ENCODE measurements around the gene RAB7A. TPM values are rescaled to one million over a fixed set of nuclear protein-coding genes. Genes with fewer than 3 reads are reported as not detected.

The RAB7A gene
- total RNA-seq, 1 experiment from 2014 or later = 258 TPM

DNA sequence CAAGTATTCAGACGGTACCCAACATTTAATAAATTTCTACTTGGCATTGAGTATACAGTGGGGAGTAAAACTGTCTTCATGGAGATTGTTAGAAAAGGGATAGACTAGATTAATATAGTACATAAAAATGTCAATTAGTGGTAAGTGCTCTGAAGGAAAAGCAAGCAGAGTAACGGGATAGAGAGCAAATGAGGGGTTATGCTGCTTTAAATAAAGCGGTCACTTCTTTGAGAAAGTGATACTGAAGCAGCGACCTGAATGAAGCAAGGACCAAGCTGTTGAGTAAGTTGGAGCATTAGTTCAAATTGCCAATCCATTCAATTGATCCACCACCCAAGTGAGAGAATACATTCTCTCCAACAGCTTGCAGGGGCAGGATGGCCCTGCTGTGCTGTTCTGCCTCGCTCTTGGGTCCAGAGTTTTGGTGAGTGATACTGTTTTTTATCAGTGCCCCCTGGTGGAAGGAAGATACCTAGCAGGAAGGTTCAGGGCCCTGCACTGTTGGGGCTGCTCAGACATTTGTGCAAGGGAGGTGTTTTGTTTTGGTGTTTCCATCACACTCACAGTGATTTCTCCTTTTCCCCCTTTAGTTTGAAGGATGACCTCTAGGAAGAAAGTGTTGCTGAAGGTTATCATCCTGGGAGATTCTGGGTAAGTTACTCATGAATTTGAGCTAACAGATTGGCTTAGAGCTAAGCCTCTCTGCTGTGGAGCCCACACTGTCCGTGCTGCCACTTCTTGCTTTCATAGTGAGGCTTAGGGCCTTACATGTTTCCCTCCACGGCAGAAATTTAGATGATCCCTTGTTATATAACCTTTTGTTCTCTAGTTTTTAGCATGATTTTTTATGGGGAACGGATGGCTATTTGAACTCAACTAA lies 69.0 kb downstream of the RAB7A start:
- Histone ChIP-seq H3K4me1 (ENCODE audit: insufficient read depth, low read length, poor library complexity, severe bottlenecking) (peaks cover 18% of the 10 kb centered on the region), H3K4me3 (ENCODE audit: low read depth, low read length, poor library complexity, severe bottlenecking) (no peak overlapping the region), H3K9me3 (ENCODE audit: low read depth, low read length, poor library complexity, severe bottlenecking) (no peaks in the 10 kb centered on the region), H3K36me3 (ENCODE audit: insufficient read depth, low read length, poor library complexity, severe bottlenecking) (peaks cover 32% of the 10 kb centered on the region), H3K27me3 (replicated peaks; ENCODE audit: insufficient read depth, low read depth, low read length, poor library complexity) (no peaks in the 10 kb centered on the region), H3K27ac (ENCODE audit: low read depth, low read length, poor library complexity, severe bottlenecking) (peak overlapping the region; percentile 36)
- ChIA-PET POLR2A (ENCODE audit: low non-redundant PET) (no interaction called here), CTCF (interaction anchor here (0.6 to 2.4 kb wide), 2 partner anchors 114 to 178 kb away, joined by 3 to 18 read pairs; no protein-coding TSS in a partner anchor)
- no TSS peak for BruUV-seq (replicated peaks)
- intact Hi-C loops (cut with micrococcal nuclease; ENCODE audit: unreplicated experiment) = loop anchor here (2.0 kb wide), 1 partner anchor 114 kb away; no protein-coding TSS in a partner anchor
- TF ChIP-seq EZH2 (IDR thresholded peaks at IDR 0.05; ENCODE audit: borderline replicate concordance, low read depth, low read length, poor library complexity, severe bottlenecking) (no peak), CTCF (conservative IDR thresholded peaks at IDR 0.05; ENCODE audit: low read depth, low read length) (peak; percentile 84)
- peak; percentile 82 for DNase-seq (ENCODE audit: low spot score)

- Histone ChIP-seq H3K4me1 (ENCODE audit: insufficient read depth, low read length, poor library complexity, severe bottlenecking) (peaks cover 3% of the 10 kb centered on the region), H3K4me3 (ENCODE audit: low read depth, low read length, poor library complexity, severe bottlenecking) (no peak overlapping the region), H3K27ac (ENCODE audit: low read depth, low read length, poor library complexity, severe bottlenecking) (no peak overlapping the region), H3K36me3 (ENCODE audit: insufficient read depth, low read length, poor library complexity, severe bottlenecking) (peaks cover 34% of the 10 kb centered on the region), H3K27me3 (replicated peaks; ENCODE audit: insufficient read depth, low read depth, low read length, poor library complexity) (no peaks in the 10 kb centered on the region), H3K9me3 (ENCODE audit: low read depth, low read length, poor library complexity, severe bottlenecking) (no peaks in the 10 kb centered on the region)
- CTCF ChIA-PET = no interaction called here
- intact Hi-C loops (cut with micrococcal nuclease; ENCODE audit: unreplicated experiment) = no loop called here
- no peak for DNase-seq (ENCODE audit: low spot score)
- POLR2A ChIA-PET (ENCODE audit: low non-redundant PET) = no interaction called here
- TF ChIP-seq EZH2 (IDR thresholded peaks at IDR 0.05; ENCODE audit: borderline replicate concordance, low read depth, low read length, poor library complexity, severe bottlenecking) = no peak
- TF ChIP-seq CTCF (conservative IDR thresholded peaks at IDR 0.05; ENCODE audit: low read depth, low read length) = no peak
- BruUV-seq (replicated peaks) = no TSS peak
These were observed 73.7 kb downstream of the RAB7A start for GRCh38 chr3:128799653-128800052.

GRCh38 chr3:128800241-128801187 lies 74.5 kb downstream of the RAB7A start:
- H3K27ac ChIP-seq (ENCODE audit: low read depth, low read length, poor library complexity, severe bottlenecking) = no peak overlapping the region
- ChIA-PET CTCF (no interaction called here), POLR2A (ENCODE audit: low non-redundant PET) (no interaction called here)
- H3K4me1 ChIP-seq (ENCODE audit: insufficient read depth, low read length, poor library complexity, severe bottlenecking) = no peaks in the 10 kb centered on the region
- H3K4me3 ChIP-seq (ENCODE audit: low read depth, low read length, poor library complexity, severe bottlenecking) = no peak overlapping the region
- DNase-seq (ENCODE audit: low spot score) = no peak
- H3K36me3 ChIP-seq (ENCODE audit: insufficient read depth, low read length, poor library complexity, severe bottlenecking) = peaks cover 34% of the 10 kb centered on the region
- intact Hi-C loops (cut with micrococcal nuclease; ENCODE audit: unreplicated experiment) = no loop called here
- no peaks in the 10 kb centered on the region for H3K9me3 ChIP-seq (ENCODE audit: low read depth, low read length, poor library complexity, severe bottlenecking)
- H3K27me3 ChIP-seq (replicated peaks; ENCODE audit: insufficient read depth, low read depth, low read length, poor library complexity) = no peaks in the 10 kb centered on the region
- no TSS peak for BruUV-seq (replicated peaks)
- TF ChIP-seq CTCF (conservative IDR thresholded peaks at IDR 0.05; ENCODE audit: low read depth, low read length) = no peak
- no peak for TF ChIP-seq EZH2 (IDR thresholded peaks at IDR 0.05; ENCODE audit: borderline replicate concordance, low read depth, low read length, poor library complexity, severe bottlenecking)
